ENCODE results near the gene UIMC1.

DNA sequence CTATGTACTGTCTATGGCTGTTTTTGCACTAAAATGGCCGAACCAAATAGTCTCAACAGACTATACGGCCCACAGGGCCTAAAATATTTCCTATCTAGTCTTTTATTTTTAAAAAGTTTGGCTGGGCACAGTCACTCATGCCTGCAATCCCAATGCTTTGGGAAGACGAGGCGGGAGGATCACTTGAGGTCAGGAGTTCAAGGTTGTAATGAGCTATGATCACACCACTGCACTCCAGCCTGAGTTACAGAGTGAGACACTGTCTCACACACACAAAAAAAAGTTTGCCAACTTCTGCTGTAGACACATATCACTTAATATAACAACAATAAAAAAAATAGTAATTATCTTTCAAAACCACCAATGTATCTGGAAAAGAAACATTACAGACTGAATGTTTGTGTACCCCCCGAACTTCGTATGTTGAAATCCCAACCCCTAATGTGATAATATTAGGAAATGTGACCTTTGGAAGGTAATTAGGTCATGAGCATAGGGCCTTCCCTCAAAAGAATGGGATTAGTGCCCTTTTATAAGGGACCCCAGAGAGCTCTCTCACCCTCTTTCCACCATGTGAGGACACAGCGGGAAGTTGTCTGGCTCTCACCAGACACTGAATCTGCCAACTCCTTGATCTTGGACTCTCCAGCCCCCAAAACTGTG lies 53.9 kb downstream of the UIMC1 start:
- TF ChIP-seq CTCF (IDR thresholded peaks at IDR 0.05) (no peak), POLR2A (IDR thresholded peaks at IDR 0.05) (no peak), POLR2AphosphoS5 (IDR thresholded peaks at IDR 0.05) (no peak), EP300 (IDR thresholded peaks at IDR 0.05) (no peak)

Data from stomach (tissue), 4 donors.